Measurements from ENCODE around the gene ATP11A. TPM values are rescaled to one million over a fixed set of nuclear protein-coding genes. Genes with fewer than 3 reads are reported as not detected.

The ATP11A gene
- total and polyA plus RNA-seq, 10 of the 15 experiments (the other 5 are each of a cell fraction or from before 2014, with no cell fraction given), result 1.4 to 69.6 (median 14.4) TPM

- TF ChIP-seq FOXM1 (IDR thresholded peaks at IDR 0.05; ENCODE audit: low read depth, low read length), result no peak
- no peak for TF ChIP-seq FOXK2 (IDR thresholded peaks at IDR 0.05)
- TF ChIP-seq GABPA (IDR thresholded peaks at IDR 0.05; ENCODE audit: low read depth), result no peak
Observed at GRCh38 chr13:112916296-112916695, 226.5 kb downstream of the ATP11A start (continued).

- FAIRE-seq, result no peak
- H3K4me1 ChIP-seq (ENCODE audit: control insufficient read depth, insufficient read depth, low read length), result no peaks in the 10 kb centered on the region
- ATAC-seq, result no peak
- ChIA-PET CTCF (interaction anchor here (0.7 kb wide), 1 partner anchor 43 kb away, joined by 3 read pairs; no protein-coding TSS in a partner anchor), RAD21 (ENCODE audit: unreplicated experiment) (no interaction called here), POLR2A (no interaction called here), SMC1A (ENCODE audit: uncharacterized antibody, unreplicated experiment) (interaction anchor here (0.9 kb wide), 1 partner anchor 337 kb away, joined by 3 read pairs; no protein-coding TSS in a partner anchor)
- H2AFZ ChIP-seq (ENCODE audit: control insufficient read depth, low read depth, low read length), result no peak overlapping the region
- no peak overlapping the region for H3K4me2 ChIP-seq (ENCODE audit: control insufficient read depth, insufficient read depth)
- DNase-seq (ENCODE audit: low read depth, low spot score), result no peak
- no peak overlapping the region for H3K4me3 ChIP-seq
- H3K36me3 ChIP-seq (ENCODE audit: control insufficient read depth in 2 of 2, insufficient read depth in 2 of 2, low read length in 1 of 2), result no peaks in the 10 kb centered on the region
- H3K9me3 ChIP-seq (replicated peaks; ENCODE audit: control insufficient read depth, insufficient read depth, low read length), result no peaks in the 10 kb centered on the region
- intact Hi-C loops (cut with micrococcal nuclease; ENCODE audit: unreplicated experiment), result no loop called here
- no peaks in the 10 kb centered on the region for H3K79me2 ChIP-seq (ENCODE audit: control insufficient read depth, insufficient read depth, low read length)
- H3K9ac ChIP-seq (ENCODE audit: control insufficient read depth, insufficient read depth, low read length), result no peak overlapping the region
- no peaks in the 10 kb centered on the region; a peak in 1 of 4 replicates for H3K27me3 ChIP-seq (replicated peaks in 1 of 2; ENCODE audit: control insufficient read depth in 2 of 2, insufficient read depth in 2 of 2, low read length in 1 of 2)
- no peak overlapping the region for H3K27ac ChIP-seq (ENCODE audit: control insufficient read depth, insufficient read depth)
- in situ Hi-C loops (cut with MboI), result no loop called here
- TF ChIP-seq POU2F2 (IDR thresholded peaks at IDR 0.05; ENCODE audit: borderline replicate concordance, low read depth, low read length), result no peak
- TF ChIP-seq BMI1 (IDR thresholded peaks at IDR 0.05; ENCODE audit: borderline replicate concordance), result no peak
- no peak for TF ChIP-seq BHLHE40 (IDR thresholded peaks at IDR 0.05; ENCODE audit: borderline replicate concordance in 1 of 2, low read depth in 2 of 2, low read length in 1 of 2)
- no peak for TF ChIP-seq RAD21 (IDR thresholded peaks at IDR 0.05; ENCODE audit: insufficient read depth, low read depth, low read length)
- TF ChIP-seq TAF1 (IDR thresholded peaks at IDR 0.05; ENCODE audit: borderline replicate concordance, low read depth, low read length), result no peak
- no peak for TF ChIP-seq TCF12 (IDR thresholded peaks at IDR 0.05; ENCODE audit: low read depth, low read length)
- no peak for TF ChIP-seq TARDBP (IDR thresholded peaks at IDR 0.05; ENCODE audit: borderline replicate concordance)
- TF ChIP-seq YBX1 (IDR thresholded peaks at IDR 0.05), result no peak
- no peak for TF ChIP-seq NKRF (conservative IDR thresholded peaks at IDR 0.05)
- H4K20me1 ChIP-seq (ENCODE audit: control insufficient read depth, insufficient read depth), result no peaks in the 10 kb centered on the region
- 61% methylated on average over 29 of the region's 29 CpGs for WGBS (ENCODE audit: insufficient coverage, insufficient replicate concordance, low lambda C conversion rate, missing lambda C conversion rate)
- no TSS peak for BruUV-seq (replicated peaks)
Observed at GRCh38 chr13:112917056-112917664, 227.3 kb downstream of the ATP11A start.

Measured in GM12878 (cell line).